GDM1 (cell line): ENCODE measurements around the gene ARHGAP10.

ENCODE experiments used
- DNase-seq: peaks from one replicate; lab custom pipeline; 2025; lab: John Stamatoyannopoulos, UW

Gene ARHGAP10

GRCh38 chr4:147731580-147732517 lies at the start of gene ARHGAP10:
TSS of gene ARHGAP10 (plus strand) at chr4:147732088. CDS start at chr4:147732302, 214 bp downstream.
- DNase-seq = peak; percentile 35

GRCh38 chr4:147682755-147683154 lies 49.1 kb upstream of the ARHGAP10 start:
- no peak for DNase-seq

- DNase-seq = no peak
Observed at GRCh38 chr4:147683188-147683591, 48.7 kb upstream of the ARHGAP10 start.

- DNase-seq = peak; percentile 87
Observed at GRCh38 chr4:147683717-147684700, 47.9 kb upstream of the ARHGAP10 start, which contains the start of gene PRMT9. TSS of gene PRMT9 (minus strand) at chr4:147684163. CDS start at chr4:147683987, 176 bp downstream.

GRCh38 chr4:147689067-147689466 lies 42.8 kb upstream of the ARHGAP10 start:
- DNase-seq = no peak

GRCh38 chr4:147691820-147692219 lies 40.1 kb upstream of the ARHGAP10 start:
- no peak for DNase-seq

- no peak for DNase-seq
Observed at GRCh38 chr4:147693218-147693617, 38.7 kb upstream of the ARHGAP10 start.

GRCh38 chr4:147696866-147697265 lies 35.0 kb upstream of the ARHGAP10 start:
- no peak for DNase-seq

GRCh38 chr4:147704846-147705245 lies 27.0 kb upstream of the ARHGAP10 start:
- no peak for DNase-seq

GRCh38 chr4:147707892-147708672 lies 23.8 kb upstream of the ARHGAP10 start:
- no peak for DNase-seq

- no peak for DNase-seq
Observed at GRCh38 chr4:147709999-147710398, 21.9 kb upstream of the ARHGAP10 start.

GRCh38 chr4:147714575-147715401 lies 17.1 kb upstream of the ARHGAP10 start:
- DNase-seq = no peak

- no peak for DNase-seq
Observed at GRCh38 chr4:147717878-147718277, 14.0 kb upstream of the ARHGAP10 start.

GRCh38 chr4:147723326-147723725 lies 8.6 kb upstream of the ARHGAP10 start:
- no peak for DNase-seq

- no peak for DNase-seq
Observed at GRCh38 chr4:147724468-147725201, 7.3 kb upstream of the ARHGAP10 start.

GRCh38 chr4:147725673-147726072 lies 6.2 kb upstream of the ARHGAP10 start:
- DNase-seq = no peak

GRCh38 chr4:147727476-147728028 lies 4.3 kb upstream of the ARHGAP10 start:
- no peak for DNase-seq

GRCh38 chr4:147730333-147730732 lies 1.6 kb upstream of the ARHGAP10 start:
- DNase-seq = no peak

- DNase-seq = no peak
Observed at GRCh38 chr4:147732518-147733235, 789 bp downstream of the ARHGAP10 start.
